GM21576 (cell line): Measurements from ENCODE around the gene SET.
A peak's percentile ranks its signal among the peaks of the same experiment; 100 is the strongest.
"Not testable (repeated sequence)": the region's sequence is repeated elsewhere in the genome, so short reads cannot be mapped to it uniquely, and the experiment has no call there.

Source experiments
- ATAC-seq: cut with Tn5 transposase; IDR thresholded peaks from one replicate; pipeline ENCODE4 v1.9.1; 2021; ENCODE audit warnings: mild to moderate bottlenecking, moderate library complexity; ENCODE audit not compliant: unreplicated experiment

Gene SET, protein sequence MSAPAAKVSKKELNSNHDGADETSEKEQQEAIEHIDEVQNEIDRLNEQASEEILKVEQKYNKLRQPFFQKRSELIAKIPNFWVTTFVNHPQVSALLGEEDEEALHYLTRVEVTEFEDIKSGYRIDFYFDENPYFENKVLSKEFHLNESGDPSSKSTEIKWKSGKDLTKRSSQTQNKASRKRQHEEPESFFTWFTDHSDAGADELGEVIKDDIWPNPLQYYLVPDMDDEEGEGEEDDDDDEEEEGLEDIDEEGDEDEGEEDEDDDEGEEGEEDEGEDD

DNA sequence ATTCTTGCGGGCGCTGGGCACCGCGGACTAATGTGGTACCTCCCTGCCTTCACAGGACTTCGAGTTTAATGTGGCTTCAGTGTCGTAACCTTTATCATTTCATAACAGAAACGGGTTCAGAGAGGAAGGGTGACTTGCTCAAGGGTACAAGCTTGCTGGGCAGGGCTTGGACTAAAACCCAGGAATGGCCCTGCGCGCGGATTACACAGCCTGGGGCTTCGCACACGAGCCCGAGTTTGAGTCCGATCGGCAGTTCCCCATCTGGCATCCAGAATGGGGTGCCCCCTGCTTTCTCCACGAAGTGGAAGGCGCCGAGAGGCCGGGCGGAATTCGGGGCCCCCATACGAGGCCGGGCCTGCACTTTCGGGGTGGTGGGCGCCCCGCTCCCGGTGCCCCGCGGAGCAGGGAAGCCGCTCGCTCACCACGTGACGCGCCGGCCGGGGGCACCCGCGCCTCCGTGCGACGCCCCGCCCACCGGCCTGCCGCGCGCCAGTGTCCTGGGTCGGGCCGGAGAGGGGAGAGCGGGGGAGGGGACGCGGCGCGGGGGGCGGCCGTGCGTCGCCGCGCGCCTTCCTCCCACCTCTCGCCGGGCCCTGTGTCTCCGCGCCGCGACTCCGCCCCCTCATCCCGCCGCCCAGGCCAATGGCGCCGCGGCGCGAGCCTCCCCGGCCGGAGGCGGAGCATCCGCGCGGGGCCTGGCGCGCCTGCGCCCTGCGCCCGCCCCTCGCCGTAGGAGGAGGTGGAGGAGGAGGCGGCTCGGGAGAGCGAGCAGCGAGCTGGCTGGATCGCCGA is at the start of gene SET:
TSS of gene SET (plus strand) at position 722 of the 792 bp plus-strand sequence. CDS start 361 bp downstream, outside the sequence.
- peak; percentile 57 for ATAC-seq

DNA sequence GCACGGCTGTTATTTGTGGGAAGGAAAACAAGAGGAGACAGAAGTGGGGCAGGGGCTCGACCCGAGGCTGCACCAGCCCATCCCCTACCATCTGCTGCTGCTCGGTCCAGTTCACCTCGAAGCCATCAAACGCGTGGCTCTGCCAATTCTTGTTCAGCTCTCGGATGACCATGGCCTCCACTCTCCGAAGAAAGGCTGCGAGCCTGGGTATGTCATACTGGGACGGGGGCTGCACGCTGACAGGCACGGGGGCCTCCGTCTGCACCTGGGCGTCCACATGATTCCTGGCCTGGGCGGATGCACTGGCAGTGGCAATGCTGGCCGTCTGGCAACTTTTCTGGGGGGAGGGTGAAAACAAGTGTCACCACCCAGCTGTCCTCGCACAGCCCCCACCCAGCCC is 48.4 kb upstream of the SET start:
- ATAC-seq = no peak

DNA sequence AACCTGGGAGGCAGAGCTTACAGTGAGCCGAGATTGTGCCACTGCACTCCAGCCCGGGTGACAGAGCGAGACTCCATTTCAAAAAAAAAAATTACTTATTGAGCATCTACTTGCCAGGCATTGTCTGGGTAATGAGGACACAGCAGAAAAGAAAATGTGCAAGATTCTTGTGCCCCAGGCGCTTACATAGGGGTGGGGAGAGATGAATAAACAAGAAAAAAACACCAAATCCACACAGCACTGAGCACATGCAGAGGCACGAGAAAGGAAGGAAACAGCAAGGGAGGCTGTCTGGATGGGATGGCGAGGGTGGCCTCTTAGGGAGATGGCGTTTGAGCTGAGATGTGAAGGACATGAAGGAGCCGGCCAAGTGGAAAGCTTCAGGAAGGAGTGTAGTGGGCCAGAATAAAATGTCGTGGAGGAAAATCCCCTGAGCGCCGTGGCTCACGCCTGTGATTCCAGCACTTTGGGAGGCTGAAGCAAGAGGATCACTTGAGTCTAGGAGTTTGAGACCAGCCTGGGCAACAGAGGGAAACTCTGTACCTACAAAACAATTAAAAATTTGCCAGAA is 46.3 kb upstream of the SET start:
- ATAC-seq = no peak

DNA sequence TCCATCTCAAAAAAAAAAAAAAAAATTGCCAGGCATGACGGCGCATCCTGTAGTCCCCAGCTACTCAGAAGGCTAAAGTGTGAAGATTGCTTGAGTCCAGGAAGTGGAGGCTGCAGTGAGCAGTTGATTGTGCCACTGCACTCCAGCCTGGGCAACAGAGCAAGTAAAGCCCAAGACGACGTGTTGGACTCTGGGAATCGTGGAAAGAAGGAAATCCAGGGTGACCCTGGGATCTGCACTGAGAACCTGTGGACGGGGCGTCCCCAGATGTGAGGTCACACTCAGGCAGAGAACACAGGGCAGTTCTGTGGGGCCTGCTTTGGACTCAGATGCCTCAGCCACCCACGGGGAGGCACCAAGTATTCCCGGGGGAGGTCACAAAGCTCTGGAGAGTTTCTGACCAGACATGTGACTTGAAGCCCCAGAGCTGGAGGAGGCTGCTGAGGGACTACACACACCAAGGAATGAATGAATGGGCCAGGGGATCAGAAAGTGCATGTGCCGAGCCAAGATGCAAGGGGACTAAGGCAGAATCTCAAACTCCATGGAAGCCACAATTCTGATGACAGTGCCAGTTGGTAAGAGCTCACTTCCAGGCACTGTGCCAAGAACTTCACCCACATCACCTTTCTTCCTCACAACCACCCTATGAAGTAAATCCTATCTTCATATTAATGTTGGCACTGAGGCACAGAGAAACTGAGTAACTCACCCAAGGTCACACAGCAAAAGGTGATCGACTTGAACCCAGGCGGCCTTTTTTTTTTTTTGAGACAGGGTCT is 45.3 kb upstream of the SET start:
- peak; percentile 60 for ATAC-seq

DNA sequence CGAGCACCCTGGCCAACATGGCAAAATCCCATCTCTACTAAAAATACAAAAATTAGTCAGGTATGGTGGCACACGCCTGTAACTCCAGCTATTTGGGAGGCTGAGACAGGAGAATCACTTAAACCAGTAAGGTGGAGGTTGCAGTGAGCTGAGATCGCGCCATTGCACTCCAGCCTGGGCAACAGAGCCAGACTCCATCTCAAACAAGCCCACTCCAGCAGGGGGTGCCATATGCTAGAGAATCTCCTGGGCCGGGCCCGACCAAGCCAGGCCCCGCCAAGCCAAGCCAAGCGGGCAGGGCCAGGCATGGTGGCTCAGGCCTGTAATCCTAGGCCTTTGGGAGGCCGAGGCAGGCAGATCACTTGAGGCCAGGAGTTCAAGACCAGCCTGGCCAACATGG is 40.8 kb upstream of the SET start:
- not testable (repeated sequence) for ATAC-seq

DNA sequence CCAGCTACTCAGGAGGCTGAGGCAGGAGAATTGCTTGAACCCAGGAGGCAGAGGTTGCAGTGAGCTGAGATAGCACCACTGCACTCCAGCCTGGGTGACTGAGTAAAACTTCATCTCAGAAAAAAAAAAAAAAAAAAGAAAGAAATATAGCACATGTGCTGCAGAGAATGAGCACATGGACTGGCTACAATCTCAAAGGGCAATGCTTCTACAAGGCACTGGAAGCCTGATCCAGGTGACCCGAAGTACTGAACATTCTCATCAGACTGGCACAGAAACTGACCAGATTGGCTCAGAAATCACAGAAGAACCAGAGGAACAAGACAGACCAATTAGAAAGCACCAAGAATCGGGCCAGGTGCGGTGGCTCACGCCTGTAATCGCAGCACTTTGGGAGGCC is 37.2 kb upstream of the SET start:
- no peak for ATAC-seq

DNA sequence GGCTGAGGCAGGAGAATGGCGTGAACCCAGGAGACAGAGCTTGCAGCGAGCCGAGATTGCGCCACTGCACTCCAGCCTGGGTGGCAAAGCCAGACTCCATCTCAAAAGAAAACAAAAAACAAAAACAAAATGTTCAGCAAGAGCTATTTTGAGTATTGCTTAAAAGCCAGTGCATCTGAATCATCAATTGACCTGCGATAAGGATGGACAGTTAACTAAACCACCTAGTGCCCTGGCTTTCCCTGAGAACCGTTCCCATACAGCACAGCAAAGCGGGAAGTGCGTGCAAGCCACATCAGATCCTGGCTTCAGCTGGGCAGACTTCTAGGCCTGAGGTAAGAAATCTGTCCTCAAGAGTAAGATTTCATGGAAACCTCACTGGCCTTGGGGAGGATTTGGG is 35.1 kb upstream of the SET start:
- no peak for ATAC-seq

DNA sequence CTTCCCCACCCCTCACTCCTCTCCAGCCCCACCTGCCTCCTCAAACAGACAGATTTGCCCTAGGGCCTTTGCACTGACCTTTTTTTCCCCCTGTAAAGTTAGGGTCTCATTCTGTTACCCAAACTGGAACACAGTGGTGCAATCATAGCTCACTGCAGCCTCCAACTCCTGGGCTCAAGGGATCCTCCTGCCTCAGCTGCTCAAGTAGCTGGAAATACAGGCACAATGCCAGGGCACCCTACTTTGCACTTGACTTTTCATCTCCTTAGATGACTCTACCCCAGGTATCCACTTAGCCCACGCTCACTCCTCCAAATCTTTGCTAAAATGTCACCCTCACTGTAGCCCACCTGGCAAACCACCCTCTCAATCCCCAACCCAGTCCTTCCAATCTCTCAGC is 34.5 kb upstream of the SET start:
- no peak for ATAC-seq

DNA sequence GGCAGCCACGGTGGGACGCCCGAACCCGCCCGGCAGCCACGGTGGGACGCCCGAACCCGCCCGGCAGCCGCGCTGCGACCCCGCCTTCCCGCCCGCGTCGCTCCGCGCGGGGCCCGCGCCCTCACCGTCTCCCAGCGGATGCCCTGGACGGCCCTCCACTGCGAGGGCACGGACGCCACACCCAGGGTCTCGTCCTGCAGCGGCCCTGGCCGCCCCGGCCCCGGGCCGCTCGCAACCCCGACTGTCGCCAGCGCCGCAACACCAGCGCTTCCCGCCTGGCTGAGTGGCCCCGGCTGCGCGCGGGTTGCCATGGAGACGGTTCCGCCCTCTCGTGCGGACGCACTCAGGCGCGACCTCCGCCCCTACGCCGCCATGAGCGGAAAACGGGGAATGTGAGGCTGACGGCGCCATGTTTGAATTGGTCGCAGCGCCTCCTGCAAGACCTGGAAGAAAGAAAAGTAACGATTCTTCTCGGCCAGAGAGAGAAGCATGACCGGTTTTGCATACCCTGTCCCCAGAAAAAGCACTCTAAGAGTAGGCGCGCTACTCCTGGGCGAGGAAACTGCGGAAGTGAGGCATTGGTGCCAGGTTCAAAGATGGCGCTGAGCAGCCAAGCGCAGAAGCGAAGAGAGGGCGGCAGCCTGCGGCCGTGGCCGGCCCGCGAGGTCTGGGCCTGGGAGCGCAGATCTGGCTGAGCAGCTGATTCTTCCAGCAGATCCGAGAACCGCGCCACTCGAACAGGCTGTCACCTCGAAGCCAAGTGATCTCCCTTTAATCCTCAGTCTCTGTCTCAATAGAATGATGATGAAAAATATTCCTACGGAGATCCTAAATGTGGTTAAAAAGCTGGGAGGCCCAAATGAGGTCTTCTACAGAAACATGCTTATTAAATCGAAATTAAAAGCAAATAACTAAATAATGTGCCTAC is 32.3 kb upstream of the SET start, which contains the start of gene DYNC2I2:
TSS of gene DYNC2I2 (minus strand) at position 432 of the 928 bp plus-strand sequence. CDS start at position 311, 121 bp downstream.
- ATAC-seq = peak; percentile 62

DNA sequence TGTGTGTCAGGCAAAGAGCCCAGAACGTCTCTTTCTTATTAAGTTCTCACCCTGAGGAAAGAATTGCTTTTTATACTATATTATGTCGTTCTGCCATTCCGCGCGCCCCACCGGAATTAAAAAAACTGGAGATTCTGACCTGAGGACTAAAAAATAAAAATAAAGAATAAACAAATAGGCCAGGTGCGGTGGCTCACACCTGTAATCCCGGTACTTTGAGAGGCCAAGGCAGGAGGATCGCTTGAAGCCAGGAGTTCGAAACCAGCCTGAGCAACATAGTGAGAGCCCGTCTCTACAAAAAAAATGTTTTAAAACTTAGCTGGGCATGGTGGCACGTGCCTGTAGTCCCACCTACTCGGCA is 31.7 kb upstream of the SET start:
- no peak for ATAC-seq

DNA sequence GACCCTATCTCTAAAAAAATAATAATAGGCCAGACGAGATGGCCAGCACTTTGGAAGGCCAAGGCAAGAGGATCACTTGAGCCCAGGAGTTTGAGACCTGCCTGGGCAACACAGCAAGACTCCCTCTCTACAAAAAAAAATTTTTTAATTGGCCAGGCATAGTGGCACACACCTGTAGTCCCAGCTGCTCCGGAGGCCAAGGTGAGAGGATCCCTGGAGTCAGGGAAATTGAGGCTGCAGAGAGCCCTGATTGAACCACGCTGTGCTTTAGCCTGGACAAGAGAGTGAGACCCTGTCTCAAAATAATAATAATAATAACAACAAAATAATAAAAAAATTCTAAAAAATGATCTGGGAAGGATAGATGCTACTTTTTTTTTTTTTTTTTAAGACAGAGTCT is 31.2 kb upstream of the SET start:
- no peak for ATAC-seq

DNA sequence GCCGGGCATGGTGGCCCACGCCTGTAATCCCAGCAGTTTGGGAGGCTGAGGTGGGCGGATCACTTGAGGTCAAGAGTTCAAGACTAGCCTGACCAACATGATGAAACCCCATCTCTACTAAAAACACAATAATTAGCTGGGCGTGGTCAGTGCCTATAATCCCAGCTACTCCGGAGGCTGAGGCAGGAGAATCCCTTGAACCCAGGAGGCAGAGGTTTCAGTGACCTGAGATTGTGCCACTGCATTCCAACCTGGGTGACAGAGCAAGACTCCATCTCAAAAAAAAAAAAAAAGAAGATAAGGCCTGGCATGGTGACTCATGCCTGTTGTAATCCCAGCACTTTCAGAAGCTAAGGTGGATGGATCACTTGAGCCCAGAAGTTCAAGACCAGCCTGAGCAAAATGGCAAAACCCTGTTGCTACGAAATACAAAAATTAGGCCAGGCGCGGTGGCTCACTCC is 22.5 kb upstream of the SET start:
- ATAC-seq = not testable (repeated sequence)

DNA sequence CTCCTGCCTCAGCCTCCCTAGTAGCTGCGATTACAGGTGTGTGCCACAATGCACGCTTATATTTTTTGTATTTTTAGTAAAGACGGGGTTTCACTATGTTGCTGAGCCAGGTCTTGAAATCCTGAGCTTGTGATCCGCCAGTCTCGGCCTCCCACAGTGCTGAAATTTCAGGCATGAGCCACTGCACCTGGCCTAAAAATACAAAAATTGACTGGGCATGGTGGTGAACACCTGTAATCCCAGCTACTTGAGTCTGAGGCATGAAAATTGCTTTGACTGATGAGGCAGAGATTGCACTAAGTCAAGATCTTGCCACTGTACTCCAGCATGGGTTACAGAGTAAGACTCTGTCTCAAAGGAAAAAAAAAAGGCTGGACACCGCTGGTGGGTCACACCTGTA is 19.2 kb upstream of the SET start:
- no peak for ATAC-seq

DNA sequence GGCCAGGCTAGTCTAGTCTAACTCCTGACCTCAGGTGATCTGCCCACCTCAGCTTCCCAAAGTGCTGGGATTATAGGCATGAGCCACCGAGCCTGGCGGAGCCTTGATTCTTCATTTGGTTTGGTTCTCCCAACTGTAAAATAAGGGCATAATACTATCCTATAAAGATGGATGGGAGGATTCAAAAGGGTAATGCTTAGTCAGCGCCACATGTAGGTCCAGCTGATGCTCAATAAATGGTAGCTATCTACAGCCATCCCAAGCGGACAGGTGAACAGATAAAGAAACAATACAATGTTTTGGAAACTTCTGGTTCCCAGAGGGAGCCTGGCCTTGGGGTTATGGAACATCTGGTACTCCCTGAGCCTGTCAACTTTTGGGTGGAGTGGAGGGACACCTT is 13.6 kb upstream of the SET start:
- no peak for ATAC-seq

DNA sequence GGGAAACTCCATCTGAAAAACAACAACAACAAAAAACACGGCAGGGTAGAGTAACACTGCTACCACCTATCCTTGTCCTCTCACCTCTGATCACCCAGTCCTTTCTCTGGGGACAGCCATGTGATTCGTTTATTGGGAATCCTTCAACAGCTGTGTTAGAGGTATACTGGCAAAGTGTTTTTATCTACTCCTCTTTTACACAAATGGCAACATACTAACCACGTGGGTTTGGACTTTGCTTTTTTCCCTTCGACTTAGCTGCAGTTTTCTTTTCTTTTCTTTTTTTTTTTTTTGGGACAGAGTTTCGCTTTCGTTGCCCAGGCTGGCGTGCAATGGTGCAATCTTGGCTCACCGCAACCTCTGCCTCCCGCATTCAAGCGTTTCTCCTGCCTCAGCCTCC is 11.2 kb upstream of the SET start:
- no peak for ATAC-seq

DNA sequence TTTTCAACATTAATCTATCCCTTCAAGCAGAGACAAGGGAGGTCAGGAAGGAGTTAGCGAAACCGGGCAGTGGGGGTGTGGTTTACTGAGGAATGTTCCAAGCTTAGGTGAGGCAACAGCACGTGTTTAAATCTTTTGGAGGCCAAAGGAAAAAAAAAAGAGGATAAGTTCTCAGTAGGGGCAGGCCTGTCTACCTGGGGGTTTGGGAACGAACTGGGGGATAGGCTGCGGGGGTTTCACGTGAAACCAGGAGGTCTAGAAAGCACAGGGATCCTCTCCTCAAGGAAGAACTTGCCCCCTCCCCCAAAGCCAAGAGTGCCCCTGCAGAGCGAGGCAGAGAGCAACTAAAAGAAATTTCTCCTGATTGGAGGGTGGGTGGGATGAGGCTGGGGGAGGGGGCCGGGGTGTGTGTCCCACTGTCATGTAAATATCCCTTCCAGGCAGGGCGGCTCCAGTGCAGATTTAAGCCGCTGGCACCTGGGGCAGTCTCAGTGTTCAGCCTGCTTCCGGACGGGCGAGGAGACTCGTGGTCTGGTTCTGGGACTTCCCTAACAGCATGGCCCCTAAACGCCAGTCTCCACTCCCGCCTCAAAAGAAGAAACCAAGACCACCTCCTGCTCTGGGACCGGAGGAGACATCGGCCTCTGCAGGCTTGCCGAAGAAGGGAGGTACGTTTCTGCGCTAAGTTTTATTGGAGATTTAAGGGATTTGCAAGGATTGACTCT is 5.5 kb upstream of the SET start:
- ATAC-seq = no peak

DNA sequence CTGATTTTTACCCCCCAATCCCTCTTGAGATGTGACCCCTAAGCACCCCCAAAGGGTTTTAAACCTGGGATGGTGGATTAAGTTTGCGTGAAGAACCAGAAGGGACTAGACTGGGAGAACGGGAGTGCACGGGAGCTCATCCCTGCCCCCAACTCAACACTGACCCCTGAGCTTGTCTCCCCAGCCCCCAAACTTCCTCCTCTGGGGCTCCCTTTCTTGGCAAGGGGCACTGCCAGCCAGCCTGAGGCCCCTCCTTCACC is 5.0 kb upstream of the SET start:
- peak; percentile 1 for ATAC-seq

DNA sequence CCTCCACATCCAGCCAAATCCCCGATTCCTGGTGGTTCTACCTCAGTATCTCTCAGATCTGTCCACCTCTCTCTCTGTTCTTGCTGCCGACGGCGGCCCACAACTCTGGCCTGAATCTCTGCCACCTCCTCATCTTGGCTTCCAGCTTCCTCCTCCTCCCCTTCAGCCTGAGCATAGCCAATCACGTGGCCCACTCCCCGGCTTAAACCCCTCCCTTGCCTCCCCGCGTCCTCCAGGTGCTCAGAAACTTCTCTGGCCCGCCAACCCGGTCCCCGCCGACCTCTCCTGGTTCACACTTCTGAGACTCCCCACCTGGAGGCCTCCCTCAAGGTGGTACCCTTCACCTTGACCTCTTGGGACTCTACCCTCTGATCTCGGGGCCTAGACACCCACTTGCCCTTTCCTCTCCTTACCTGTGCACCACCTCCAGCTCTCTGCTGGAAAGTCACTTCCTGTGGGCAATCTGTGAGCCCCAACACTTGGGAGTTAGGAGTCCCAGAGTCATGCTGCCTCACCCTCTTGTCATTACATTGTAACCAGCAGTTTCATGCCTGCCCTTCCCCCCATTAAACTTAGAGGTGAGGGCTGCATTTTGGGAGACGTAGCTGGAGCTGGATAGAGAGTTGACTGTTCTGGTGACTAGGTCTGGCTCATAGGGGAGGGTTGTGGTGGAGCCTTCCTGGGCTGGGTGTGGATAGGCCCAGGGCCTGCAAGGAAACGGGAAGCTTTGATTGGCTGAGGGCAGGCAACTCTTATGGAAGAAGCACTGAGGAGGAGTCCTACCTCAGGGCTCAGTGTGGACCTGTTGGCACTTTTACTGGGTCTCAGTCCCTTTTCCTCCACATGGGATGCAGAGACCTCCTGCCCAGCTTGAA is 4.5 kb upstream of the SET start:
- ATAC-seq = peak; percentile 35
